GM19328 (cell line): ENCODE measurements around the gene ALS2.

Source experiments
- ATAC-seq: cut with Tn5 transposase; IDR thresholded peaks from one replicate; pipeline ENCODE4 v1.9.1; 2021; ENCODE audit warnings: mild to moderate bottlenecking, moderate library complexity; ENCODE audit not compliant: unreplicated experiment

ALS2 gene

GRCh38 chr2:201758234-201758633 lies 22.5 kb downstream of the ALS2 start:
- no peak for ATAC-seq

- no peak for ATAC-seq
These were observed 25.9 kb downstream of the ALS2 start for GRCh38 chr2:201754717-201755415.

GRCh38 chr2:201751566-201751965 lies 29.2 kb downstream of the ALS2 start:
- ATAC-seq: no peak

- ATAC-seq: no peak
These were observed 34.2 kb downstream of the ALS2 start for GRCh38 chr2:201746551-201746950.

GRCh38 chr2:201735486-201735885 lies 45.2 kb downstream of the ALS2 start:
- no peak for ATAC-seq

GRCh38 chr2:201734111-201734510 lies 46.6 kb downstream of the ALS2 start:
- ATAC-seq: no peak

GRCh38 chr2:201733544-201733943 lies 47.2 kb downstream of the ALS2 start:
- no peak for ATAC-seq

- ATAC-seq: no peak
These were observed 50.0 kb downstream of the ALS2 start for GRCh38 chr2:201730651-201731285.

GRCh38 chr2:201715459-201715858 lies 65.3 kb downstream of the ALS2 start:
- ATAC-seq: no peak

GRCh38 chr2:201712726-201713125 lies 68.0 kb downstream of the ALS2 start:
- ATAC-seq: no peak

GRCh38 chr2:201709747-201710146 lies 71.0 kb downstream of the ALS2 start:
- no peak for ATAC-seq

- ATAC-seq: no peak
These were observed 71.7 kb downstream of the ALS2 start for GRCh38 chr2:201709049-201709448.

- no peak for ATAC-seq
These were observed 73.0 kb downstream of the ALS2 start for GRCh38 chr2:201707753-201708152.

GRCh38 chr2:201707142-201707541 lies 73.6 kb downstream of the ALS2 start:
- ATAC-seq: no peak

GRCh38 chr2:201704536-201704935 lies 76.2 kb downstream of the ALS2 start:
- no peak for ATAC-seq

GRCh38 chr2:201701646-201702045 lies 79.1 kb downstream of the ALS2 start:
- ATAC-seq: no peak

- no peak for ATAC-seq
These were observed 81.3 kb downstream of the ALS2 start for GRCh38 chr2:201699416-201699815.

- ATAC-seq: no peak
These were observed 82.0 kb downstream of the ALS2 start, which contains the start of gene MPP4 for GRCh38 chr2:201698588-201699226. MPP4 (minus strand) TSS chr2:201698644; CDS start chr2:201693954, 4,690 bp downstream.

- no peak for ATAC-seq
These were observed 82.8 kb downstream of the ALS2 start for GRCh38 chr2:201697899-201698298.

- ATAC-seq: no peak
These were observed 84.5 kb downstream of the ALS2 start for GRCh38 chr2:201696151-201696659.

- no peak for ATAC-seq
These were observed 95.6 kb downstream of the ALS2 start for GRCh38 chr2:201685156-201685555.

GRCh38 chr2:201680743-201681142 lies 100.0 kb downstream of the ALS2 start:
- no peak for ATAC-seq
